GM23248 (cell line): ENCODE data around the gene RPL29.

Experiments used
- EZH2 ChIP-seq: fragments of 200-600 bp; sonication (generic); IDR thresholded peaks from 2 replicates; pipeline ENCODE4 v1.6.1; 2018; ENCODE audit warnings: antibody characterized with exemption, mild to moderate bottlenecking; ENCODE audit not compliant: insufficient read depth, poor library complexity, severe bottlenecking
- EZH2phosphoT487 ChIP-seq: fragments of 200-600 bp; sonication (generic); IDR thresholded peaks from 2 replicates; pipeline ENCODE4 v1.6.1; 2018; ENCODE audit warnings: antibody characterized with exemption, moderate library complexity, mild to moderate bottlenecking, low read depth; ENCODE audit not compliant: insufficient read depth

DNA sequence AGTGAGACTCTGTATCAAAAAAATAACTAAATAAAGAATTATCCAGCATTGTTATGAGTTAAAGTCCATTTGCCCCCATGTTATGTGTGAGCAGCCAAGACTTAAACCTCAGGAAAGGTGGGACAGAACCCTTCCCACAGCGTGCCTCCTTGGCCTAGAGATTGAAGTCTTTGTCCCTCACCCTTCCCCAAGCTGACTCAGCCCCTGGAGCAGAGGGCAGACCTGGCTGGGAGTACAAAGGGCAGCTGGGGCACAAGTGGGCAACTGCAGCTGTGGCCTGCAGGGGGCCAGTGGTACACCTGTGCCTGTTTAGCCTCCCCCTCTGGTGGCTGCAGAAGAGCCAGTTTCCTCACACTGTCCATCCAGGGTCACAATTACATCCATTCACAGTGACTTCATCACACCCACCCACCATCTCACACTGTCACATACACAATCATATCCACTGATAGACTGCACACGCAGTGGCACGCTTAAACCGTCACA lies 13.3 kb downstream of the RPL29 start:
- TF ChIP-seq EZH2phosphoT487: no peak
- TF ChIP-seq EZH2: no peak
